Limb (tissue), 2 donors: Measurements from ENCODE around the gene FHIT.

Experiments
- DNase-seq, 2 donors: peaks; one replicate each; pipeline ENCODE4 v3.0.0-alpha.2; 2016; ENCODE audit errors: extremely low spot score in 2 of 2

Gene FHIT

GRCh38 chr3:60431599-60431958 lies 819.7 kb downstream of the FHIT start:
- DNase-seq: no peak

- DNase-seq: no peak
These were observed 821.0 kb downstream of the FHIT start for GRCh38 chr3:60430205-60430604.

GRCh38 chr3:60427109-60427508 lies 824.1 kb downstream of the FHIT start:
- DNase-seq: no peak

GRCh38 chr3:60424942-60425341 lies 826.3 kb downstream of the FHIT start:
- DNase-seq: no peak

- DNase-seq: no peak
These were observed 827.2 kb downstream of the FHIT start for GRCh38 chr3:60424034-60424433.

- DNase-seq: no peak
These were observed 827.7 kb downstream of the FHIT start for GRCh38 chr3:60423556-60423955.

- no peak for DNase-seq
These were observed 829.4 kb downstream of the FHIT start for GRCh38 chr3:60421749-60422446.

GRCh38 chr3:60417576-60417975 lies 833.7 kb downstream of the FHIT start:
- no peak for DNase-seq

GRCh38 chr3:60414011-60414410 lies 837.2 kb downstream of the FHIT start:
- no peak for DNase-seq

- DNase-seq: no peak
These were observed 837.7 kb downstream of the FHIT start for GRCh38 chr3:60413551-60413950.

GRCh38 chr3:60403866-60404265 lies 847.4 kb downstream of the FHIT start:
- no peak for DNase-seq

- no peak for DNase-seq
These were observed 848.3 kb downstream of the FHIT start for GRCh38 chr3:60402931-60403330.

GRCh38 chr3:60399861-60400845 lies 851.1 kb downstream of the FHIT start:
- DNase-seq: no peak

GRCh38 chr3:60399292-60399691 lies 852.0 kb downstream of the FHIT start:
- DNase-seq: no peak

- no peak for DNase-seq
These were observed 856.0 kb downstream of the FHIT start for GRCh38 chr3:60395173-60395762.

- no peak for DNase-seq
These were observed 857.3 kb downstream of the FHIT start for GRCh38 chr3:60393946-60394345.

GRCh38 chr3:60392501-60392900 lies 858.8 kb downstream of the FHIT start:
- DNase-seq: no peak

GRCh38 chr3:60391292-60391691 lies 860.0 kb downstream of the FHIT start:
- DNase-seq: no peak

- DNase-seq: no peak
These were observed 862.5 kb downstream of the FHIT start for GRCh38 chr3:60388731-60389130.

- no peak for DNase-seq
These were observed 864.9 kb downstream of the FHIT start for GRCh38 chr3:60386306-60386705.

GRCh38 chr3:60384341-60384740 lies 866.9 kb downstream of the FHIT start:
- DNase-seq: no peak

GRCh38 chr3:60383345-60383744 lies 867.9 kb downstream of the FHIT start:
- DNase-seq: no peak
